ENCODE measurements around the gene VAV2. TPM values are rescaled to one million over a fixed set of nuclear protein-coding genes. Genes with fewer than 3 reads are reported as not detected.
"Not testable (repeated sequence)": the region's sequence is repeated elsewhere in the genome, so short reads cannot be mapped to it uniquely, and the experiment has no call there.

VAV2 gene
- total RNA-seq, 1 donor from 2014 or later = 61.9 TPM

- H3K27ac Mint-ChIP-seq = peak overlapping the region; percentile 36
- peaks cover 5% of the 10 kb centered on the region for H3K4me1 Mint-ChIP-seq
- no peak overlapping the region for H3K4me3 Mint-ChIP-seq
- no peaks in the 10 kb centered on the region for H3K9me3 Mint-ChIP-seq
- no peaks in the 10 kb centered on the region for H3K27me3 Mint-ChIP-seq (ENCODE audit: low read depth)
- no peak for TF ChIP-seq CTCF (IDR thresholded peaks at IDR 0.05; ENCODE audit: unreplicated experiment)
- DNase-seq (ENCODE audit: low spot score in 2 of 2, unreplicated experiment in 2 of 2) = no peak
- peaks cover 17% of the 10 kb centered on the region for H3K36me3 Mint-ChIP-seq
These were observed 67.7 kb downstream of the VAV2 start for GRCh38 chr9:133924453-133924852.

- not testable (repeated sequence) for H3K4me1 Mint-ChIP-seq; H3K27me3 Mint-ChIP-seq (ENCODE audit: low read depth); DNase-seq (ENCODE audit: low spot score in 2 of 2, unreplicated experiment in 2 of 2); H3K9me3 Mint-ChIP-seq; H3K4me3 Mint-ChIP-seq; H3K27ac Mint-ChIP-seq
- H3K36me3 Mint-ChIP-seq = peaks cover 19% of the 10 kb centered on the region
These were observed 68.5 kb downstream of the VAV2 start for GRCh38 chr9:133923608-133924007.

- Mint-ChIP-seq H3K27me3 (ENCODE audit: low read depth) (no peaks in the 10 kb centered on the region), H3K36me3 (peaks cover 13% of the 10 kb centered on the region), H3K27ac (no peak overlapping the region), H3K9me3 (no peaks in the 10 kb centered on the region), H3K4me3 (no peak overlapping the region), H3K4me1 (peaks cover 19% of the 10 kb centered on the region)
- DNase-seq (ENCODE audit: low spot score in 2 of 2, unreplicated experiment in 2 of 2) = no peak
- no peak for TF ChIP-seq CTCF (IDR thresholded peaks at IDR 0.05; ENCODE audit: unreplicated experiment)
These were observed 70.3 kb downstream of the VAV2 start for GRCh38 chr9:133921866-133922265.

- Mint-ChIP-seq H3K9me3 (no peaks in the 10 kb centered on the region), H3K27me3 (ENCODE audit: low read depth) (no peaks in the 10 kb centered on the region), H3K27ac (no peak overlapping the region), H3K4me1 (peaks cover 32% of the 10 kb centered on the region), H3K4me3 (no peak overlapping the region), H3K36me3 (peaks cover 13% of the 10 kb centered on the region)
- no peak for DNase-seq (ENCODE audit: low spot score in 2 of 2, unreplicated experiment in 2 of 2)
- TF ChIP-seq CTCF (IDR thresholded peaks at IDR 0.05; ENCODE audit: unreplicated experiment) = no peak
These were observed 71.7 kb downstream of the VAV2 start for GRCh38 chr9:133920471-133920870.

- Mint-ChIP-seq H3K4me3 (no peak overlapping the region), H3K4me1 (peaks cover 41% of the 10 kb centered on the region), H3K9me3 (no peaks in the 10 kb centered on the region), H3K27ac (peak overlapping the region; percentile 69), H3K36me3 (peaks cover 13% of the 10 kb centered on the region), H3K27me3 (ENCODE audit: low read depth) (no peaks in the 10 kb centered on the region)
- TF ChIP-seq CTCF (IDR thresholded peaks at IDR 0.05; ENCODE audit: unreplicated experiment) = no peak
- DNase-seq (ENCODE audit: low spot score in 2 of 2, unreplicated experiment in 2 of 2) = no peak
These were observed 72.6 kb downstream of the VAV2 start for GRCh38 chr9:133919253-133920115.

- H3K4me3 Mint-ChIP-seq = no peak overlapping the region
- no peaks in the 10 kb centered on the region for H3K9me3 Mint-ChIP-seq
- no peaks in the 10 kb centered on the region for H3K27me3 Mint-ChIP-seq (ENCODE audit: low read depth)
- TF ChIP-seq CTCF (IDR thresholded peaks at IDR 0.05; ENCODE audit: unreplicated experiment) = no peak
- H3K27ac Mint-ChIP-seq = peak overlapping the region; percentile 39
- no peak for DNase-seq (ENCODE audit: low spot score in 2 of 2, unreplicated experiment in 2 of 2)
- peaks cover 10% of the 10 kb centered on the region for H3K36me3 Mint-ChIP-seq
- peaks cover 46% of the 10 kb centered on the region for H3K4me1 Mint-ChIP-seq
These were observed 73.9 kb downstream of the VAV2 start for GRCh38 chr9:133918111-133918813.

Data from mesothelial cell of epicardium (in vitro differentiated cells).